H1 (cell line): Measurements from ENCODE around the gene GABRG3. TPM values are rescaled to one million over a fixed set of nuclear protein-coding genes. Genes with fewer than 3 reads are reported as not detected.

Experiments used
- CTCF ChIA-PET: fragments of 300-600 bp; sonication (Branson Sonifier 250); formaldehyde crosslinking; loops from one replicate; lab custom pipeline; 2021; ENCODE audit not compliant: partially characterized antibody; lab: Charles Lee
- POLR2A ChIA-PET: fragments of 300-600 bp; sonication (Branson Sonifier 250); formaldehyde crosslinking; loops from one replicate; lab custom pipeline; 2021; ENCODE audit warnings: inconsistent platforms; ENCODE audit not compliant: partially characterized antibody; lab: Charles Lee
- DNase-seq, 2 experiments: peaks; one replicate each; pipeline versions ENCODE4 v3.0.0 to v3.0.0-alpha.2; 2010 to 2022; ENCODE audit warnings: low spot score in 2 of 2, low read depth in 1 of 2, mixed read lengths in 1 of 2
- FAIRE-seq: peaks from 2 replicates; lab custom pipeline; 2011; peaks lifted over from hg19 to GRCh38; lab: Jason Lieb, UNC
- H2AFZ ChIP-seq: 2 replicates; pipeline ENCODE4 v1.8.1; 2012; ENCODE audit warnings: low read length, inconsistent platforms
- H2AK5ac ChIP-seq: 2 replicates; pipeline ENCODE4 v1.6.1; 2013; ENCODE audit warnings: low read depth, low read length
- H2BK120ac ChIP-seq: replicated peaks from 2 replicates; pipeline ENCODE3; 2013; ENCODE audit warnings: low read depth, low read length, inconsistent platforms
- H2BK12ac ChIP-seq: 2 replicates; pipeline ENCODE4 v1.6.1; 2013; ENCODE audit warnings: low read depth, low read length
- H2BK15ac ChIP-seq: 2 replicates; pipeline ENCODE4 v1.6.1; 2013; ENCODE audit warnings: low read length
- H2BK20ac ChIP-seq: 2 replicates; pipeline ENCODE4 v1.6.1; 2013; ENCODE audit warnings: low read length
- H2BK5ac ChIP-seq: 2 replicates; pipeline ENCODE4 v1.6.1; 2013; ENCODE audit warnings: low read depth, low read length
- H3K14ac ChIP-seq: 2 replicates; pipeline ENCODE4 v1.6.1; 2013; ENCODE audit warnings: inconsistent platforms; ENCODE audit not compliant: insufficient read length
- H3K18ac ChIP-seq: 2 replicates; pipeline ENCODE4 v1.6.1; 2013; ENCODE audit warnings: low read length; ENCODE audit errors: extremely low read depth
- H3K23ac ChIP-seq: 2 replicates; pipeline ENCODE4 v1.6.1; 2013; ENCODE audit warnings: inconsistent platforms; ENCODE audit not compliant: insufficient read length
- H3K23me2 ChIP-seq: 2 replicates; pipeline ENCODE4 v1.6.1; 2013; ENCODE audit warnings: low read depth, low read length
- H3K27ac ChIP-seq: 2 replicates; pipeline ENCODE4 v1.6.1; 2011; ENCODE audit warnings: low read depth, low read length, inconsistent platforms
- H3K27me3 ChIP-seq, 4 experiments: replicated peaks in 1 of 4; 1 replicate in 1 of 4; 2 replicates in 3 of 4; pipeline versions ENCODE4 v1.6.1 to v1.8.1; 2011 to 2013; ENCODE audit warnings: low read length in 3 of 4, mild to moderate bottlenecking in 3 of 4, inconsistent platforms in 2 of 4, mixed read lengths in 2 of 4, moderate library complexity in 1 of 4; ENCODE audit not compliant: control insufficient read depth in 3 of 4, insufficient read depth in 3 of 4; ENCODE audit errors: extremely low read depth in 1 of 4
- H3K36me3 ChIP-seq, 4 experiments: 2 replicates each; pipeline versions ENCODE4 v1.6.1 to v1.8.1; 2011 to 2013; ENCODE audit warnings: mild to moderate bottlenecking in 4 of 4, low read length in 3 of 4, moderate library complexity in 2 of 4, control low read depth in 1 of 4, inconsistent platforms in 1 of 4; ENCODE audit not compliant: insufficient read depth in 4 of 4, control insufficient read depth in 2 of 4
- H3K4ac ChIP-seq: replicated peaks from 2 replicates; pipeline ENCODE3; 2013; ENCODE audit warnings: low read length, low read depth, mixed read lengths, inconsistent platforms; ENCODE audit not compliant: insufficient read length
- H3K4me1 ChIP-seq, 4 experiments: replicated peaks in 1 of 4; 1 replicate in 1 of 4; 2 replicates in 3 of 4; pipeline versions ENCODE4 v1.6.1 to v1.8.1; 2011 to 2013; ENCODE audit warnings: low read length in 3 of 4, inconsistent platforms in 2 of 4, mixed read lengths in 1 of 4; ENCODE audit not compliant: insufficient read depth in 4 of 4, control insufficient read depth in 3 of 4
- H3K4me2 ChIP-seq, 2 experiments: 2 replicates each; pipeline versions ENCODE4 v1.6.1 to v1.8.1; 2011 to 2013; ENCODE audit warnings: low read depth in 2 of 2, low read length in 2 of 2, control low read depth in 1 of 2, inconsistent platforms in 1 of 2, mild to moderate bottlenecking in 1 of 2; ENCODE audit not compliant: insufficient read depth in 1 of 2
- H3K4me3 ChIP-seq, 4 experiments: fragments of 200-600, 300-600 bp in 1 of 4; sonication (generic), shearing (Covaris generic), sonication (Bioruptor Twin) in 1 of 4; 2 replicates each; pipeline versions ENCODE4 v1.5.1 to v1.8.1; 2011 to 2016; ENCODE audit warnings: low read length in 4 of 4, low read depth in 3 of 4, control low read depth in 2 of 4, inconsistent platforms in 2 of 4, mild to moderate bottlenecking in 2 of 4, mixed read lengths in 1 of 4, moderate library complexity in 1 of 4; ENCODE audit not compliant: insufficient read depth in 2 of 4; ENCODE audit errors: extremely low read depth in 1 of 4
- H3K56ac ChIP-seq: replicated peaks from 2 replicates; pipeline ENCODE3; 2013; ENCODE audit warnings: low read depth, mild to moderate bottlenecking, mixed read lengths, low read length, inconsistent platforms; ENCODE audit not compliant: insufficient read length
- H3K79me1 ChIP-seq: 2 replicates; pipeline ENCODE4 v1.6.1; 2013; ENCODE audit warnings: low read depth, low read length, control low read depth
- H3K79me2 ChIP-seq, 2 experiments: 2 replicates each; pipeline versions ENCODE4 v1.6.1 to v1.8.1; 2012 to 2013; ENCODE audit warnings: low read length in 2 of 2, mild to moderate bottlenecking in 2 of 2, inconsistent platforms in 1 of 2; ENCODE audit not compliant: insufficient read depth in 2 of 2, control insufficient read depth in 1 of 2
- H3K9ac ChIP-seq, 4 experiments: replicated peaks in 1 of 4; 1 replicate in 1 of 4; 2 replicates in 3 of 4; pipeline versions ENCODE4 v1.6.1 to v1.8.1; 2011 to 2013; ENCODE audit warnings: low read depth in 3 of 4, low read length in 3 of 4, control low read depth in 2 of 4, mild to moderate bottlenecking in 2 of 4, moderate library complexity in 2 of 4, inconsistent platforms in 1 of 4; ENCODE audit errors: extremely low read depth in 1 of 4
- H3K9me3 ChIP-seq, 2 experiments: 2 replicates each; pipeline versions ENCODE4 v1.6.1 to v1.8.1; 2012 to 2013; ENCODE audit warnings: mild to moderate bottlenecking in 2 of 2, moderate library complexity in 2 of 2, control low read depth in 1 of 2, inconsistent platforms in 1 of 2, low read depth in 1 of 2, low read length in 1 of 2, mixed read lengths in 1 of 2; ENCODE audit not compliant: insufficient read depth in 2 of 2
- H4K20me1 ChIP-seq, 2 experiments: replicated peaks in 1 of 2; 2 replicates each; pipeline versions ENCODE3 to v1.8.1; 2011 to 2013; ENCODE audit warnings: inconsistent platforms in 2 of 2, low read length in 2 of 2, mild to moderate bottlenecking in 1 of 2; ENCODE audit not compliant: insufficient read depth in 2 of 2, control insufficient read depth in 1 of 2
- H4K5ac ChIP-seq: 2 replicates; pipeline ENCODE4 v1.6.1; 2013; ENCODE audit warnings: low read length, low read depth, mixed read lengths, inconsistent platforms; ENCODE audit not compliant: insufficient read length
- H4K8ac ChIP-seq: 2 replicates; pipeline ENCODE4 v1.8.0; 2013; ENCODE audit warnings: mild to moderate bottlenecking, moderate library complexity, low read length, inconsistent platforms; ENCODE audit not compliant: insufficient read depth; ENCODE audit errors: extremely low read depth
- H4K91ac ChIP-seq: replicated peaks from 2 replicates; pipeline ENCODE3; 2013; ENCODE audit warnings: low read length, mixed read lengths, inconsistent platforms; ENCODE audit not compliant: insufficient read length
- BCL11A ChIP-seq, 2 experiments: IDR thresholded peaks; one replicate each; pipeline ENCODE4 v1.6.1; 2011; ENCODE audit warnings: low read depth in 2 of 2, low read length in 2 of 2, mild to moderate bottlenecking in 2 of 2
- CTCF ChIP-seq, 3 experiments: IDR thresholded peaks; 1 replicate in 2 of 3; 2 replicates in 1 of 3; pipeline versions ENCODE4 v1.5.1 to v1.6.1; 2011; ENCODE audit warnings: low read length in 3 of 3, mild to moderate bottlenecking in 3 of 3, inconsistent platforms in 2 of 3, low read depth in 1 of 3, moderate library complexity in 1 of 3; ENCODE audit not compliant: insufficient read depth in 1 of 3; ENCODE audit errors: control extremely low read depth in 1 of 3
- RAD21 ChIP-seq, 2 experiments: IDR thresholded peaks in 1 of 2; conservative IDR thresholded peaks in 1 of 2; 2 replicates each; pipeline ENCODE4 v1.6.1; 2011; ENCODE audit warnings: low read depth in 2 of 2, low read length in 2 of 2, improper control_type of control experiment in 1 of 2, inconsistent platforms in 1 of 2, mild to moderate bottlenecking in 1 of 2, moderate library complexity in 1 of 2
- SIX5 ChIP-seq: IDR thresholded peaks from 2 replicates; pipeline ENCODE4 v1.6.1; 2011; ENCODE audit warnings: mild to moderate bottlenecking, low read depth, low read length
- WGBS, 2 experiments: shearing (Covaris generic) in 1 of 2; methylation state at CpG; one replicate each; pipeline versions ENCODE4 v1.1.6 to v1.1.7; 2013 to 2015; ENCODE audit warnings: low lambda C conversion rate in 2 of 2, mixed read lengths in 2 of 2, inconsistent platforms in 1 of 2, low coverage in 1 of 2, missing lambda C conversion rate in 1 of 2; ENCODE audit not compliant: insufficient replicate concordance in 2 of 2, insufficient coverage in 1 of 2, insufficient read length in 1 of 2; ENCODE audit errors: extremely low coverage in 1 of 2, missing lambda C conversion rate in 1 of 2; 5-methylcytosine and 5-hydroxymethylcytosine counted together
- polyA plus RNA-seq, 7 experiments: library from polyadenylated mRNA; depleted of rRNA in 3 of 7; stranded (reverse) in 5 of 7; unstranded in 2 of 7; fragments of >200 nt in 5 of 7; fragments of 200-250 nt in 2 of 7; gene quantifications; 1 replicate in 5 of 7; 2 replicates in 1 of 7; 4 replicates in 1 of 7; pipeline versions ENCODE4 v1.2.1 to v1.2.3, GENCODE V29; 2011 to 2013; ENCODE audit warnings: missing spikeins in 2 of 7, mixed read lengths in 2 of 7
- total RNA-seq: library from RNA; stranded (reverse); fragmentation: NEBNext Ultra II Directional; extraction: Animal tissue kit (Norgen Biotek cat#: 25700); gene quantifications from 2 replicates; pipeline ENCODE4 v1.2.1, GENCODE V29; 2021

GABRG3 gene
- total and polyA plus RNA-seq, 2 of the 8 experiments (the other 6 are each of a cell fraction or from before 2014, with no cell fraction given) = 0.17 to 0.80 TPM

- Histone ChIP-seq H3K36me3 (no peaks in the 10 kb centered on the region), H4K91ac (no peak overlapping the region), H3K4ac (no peak overlapping the region), H3K27ac (no peak overlapping the region), H2BK20ac (no peak overlapping the region), H3K9me3 (no peaks in the 10 kb centered on the region), H4K5ac (no peak overlapping the region), H3K79me2 (no peaks in the 10 kb centered on the region), H3K23me2 (no peaks in the 10 kb centered on the region), H2BK12ac (no peak overlapping the region), H4K20me1 (no peaks in the 10 kb centered on the region), H2BK120ac (no peak overlapping the region), H2AK5ac (no peak overlapping the region), H3K56ac (no peak overlapping the region), H3K14ac (no peak overlapping the region), H3K4me1 (peaks cover 0 to 2% (median 0%) of the 10 kb centered on the region in 4 experiments; a peak in 2 of 7 replicates), H3K9ac (no peak overlapping the region), H3K23ac (no peak overlapping the region), H3K79me1 (no peaks in the 10 kb centered on the region), H2AFZ (no peak overlapping the region), H3K18ac (no peak overlapping the region), H2BK5ac (no peak overlapping the region), H2BK15ac (no peak overlapping the region), H3K4me3 (no peak overlapping the region), H3K4me2 (no peak overlapping the region), H3K27me3 (no peaks in the 10 kb centered on the region; a peak in 1 of 7 replicates), H4K8ac (no peak overlapping the region)
- no peak for TF ChIP-seq SIX5
- TF ChIP-seq BCL11A (IDR thresholded peaks at IDR 0.05; ENCODE audit: low read depth in 2 of 2, low read length in 2 of 2) = no peak
- TF ChIP-seq RAD21 (IDR thresholded peaks at IDR 0.05 in 1 of 2, conservative IDR thresholded peaks at IDR 0.05 in 1 of 2; ENCODE audit: low read depth in 2 of 2, low read length in 2 of 2) = peak; percentile 10 to 20; a peak in 1 of 4 replicates
- TF ChIP-seq CTCF (IDR thresholded peaks at IDR 0.05; ENCODE audit: control extremely low read depth in 1 of 3, insufficient read depth in 1 of 3, low read depth in 1 of 3, low read length in 3 of 3) = peak in 2 of 3 experiments; percentile 8 to 34; a peak in 2 of 4 replicates
- POLR2A ChIA-PET = no interaction called here
- CTCF ChIA-PET = interaction anchor here (0.8 to 1.9 kb wide), 5 partner anchors 10 to 129 kb away, joined by 3 to 8 read pairs (median 3); no protein-coding TSS in a partner anchor
- DNase-seq = no peak
- 64% methylated on average over 5 of the region's 5 CpGs; no CpG with 5 or more reads in 1 of the 2 experiments for WGBS, 2 experiments
- FAIRE-seq = no peak
Measured at GRCh38 chr15:27077790-27078189, 106.8 kb downstream of the GABRG3 start.
